Panc1 (cell line): ENCODE data around the gene SFXN3. TPM values are rescaled to one million over a fixed set of nuclear protein-coding genes. Genes with fewer than 3 reads are reported as not detected.

Experiments used
- ATAC-seq: fragments of 200-7000 bp; cut with Tn5 transposase; 2 replicates; pipeline ENCODE4 v1.9.1; 2020; ENCODE audit warnings: mild to moderate bottlenecking, moderate library complexity
- BruUV-seq: library from RNA; stranded (reverse); fragments of 400-500 nt; replicated peaks from 2 replicates; lab custom pipeline; 2021; lab: Mats Ljungman, UMichigan
- CTCF ChIA-PET: fragments of 300-600 bp; sonication (Branson Sonifier 250); formaldehyde crosslinking; loops from one replicate; lab custom pipeline; 2022; ENCODE audit warnings: antibody characterized with exemption; lab: Charles Lee
- POLR2A ChIA-PET: fragments of 300-600 bp; sonication (Branson Sonifier 250); formaldehyde crosslinking; loops from one replicate; lab custom pipeline; 2022; ENCODE audit warnings: antibody characterized with exemption; lab: Charles Lee
- DNase-seq: peaks from one replicate; pipeline ENCODE4 v3.0.0-alpha.2; 2010; ENCODE audit warnings: low read depth, low spot score
- H3K27ac ChIP-seq: 2 replicates; pipeline ENCODE4 v1.5.1; 2011; ENCODE audit warnings: mild to moderate bottlenecking, low read length, inconsistent platforms
- H3K27me3 ChIP-seq: fragments of 200-500 bp; sonication (Bioruptor generic); 2 replicates; pipeline ENCODE4 v1.6.0; 2014; ENCODE audit warnings: low read length, inconsistent platforms; ENCODE audit not compliant: control insufficient read depth, insufficient read depth
- H3K36me3 ChIP-seq: fragments of 200-500 bp; sonication (Bioruptor generic); 2 replicates; pipeline ENCODE4 v1.5.1; 2014; ENCODE audit warnings: inconsistent platforms, mild to moderate bottlenecking, low read length, moderate library complexity; ENCODE audit not compliant: control insufficient read depth, insufficient read depth
- H3K4me1 ChIP-seq: 2 replicates; pipeline ENCODE4 v1.5.1; 2011; ENCODE audit warnings: inconsistent platforms, mild to moderate bottlenecking, low read length, moderate library complexity; ENCODE audit not compliant: control insufficient read depth, insufficient read depth
- H3K4me3 ChIP-seq, 2 experiments: 2 replicates each; pipeline ENCODE4 v1.5.1; 2011 to 2012; ENCODE audit warnings: low read depth in 2 of 2, low read length in 2 of 2, mild to moderate bottlenecking in 2 of 2, inconsistent platforms in 1 of 2, moderate library complexity in 1 of 2
- H3K9me3 ChIP-seq: fragments of 200-500 bp; sonication (Bioruptor generic); 2 replicates; pipeline ENCODE4 v1.5.1; 2014; ENCODE audit warnings: low read depth, mild to moderate bottlenecking, inconsistent platforms, low read length, moderate library complexity; ENCODE audit not compliant: control insufficient read depth, insufficient read depth
- CTCF ChIP-seq: fragments of 450-650 bp; IDR thresholded peaks from 2 replicates; pipeline ENCODE4 v1.5.1; 2017; ENCODE audit warnings: mild to moderate bottlenecking
- POLR2AphosphoS5 ChIP-seq: IDR thresholded peaks from 2 replicates; pipeline ENCODE4 v1.6.1; 2012; ENCODE audit warnings: mild to moderate bottlenecking, low read depth, low read length, moderate library complexity
- REST ChIP-seq, 2 experiments: IDR thresholded peaks; 2 replicates each; pipeline ENCODE4 v1.6.1; 2011 to 2012; ENCODE audit warnings: low read depth in 2 of 2, control low read depth in 1 of 2, low read length in 1 of 2, mild to moderate bottlenecking in 1 of 2, moderate library complexity in 1 of 2; ENCODE audit not compliant: insufficient read depth in 1 of 2
- SIN3A ChIP-seq: IDR thresholded peaks from 2 replicates; pipeline ENCODE4 v1.6.1; 2012; ENCODE audit warnings: low read depth, mild to moderate bottlenecking, low read length, moderate library complexity, borderline replicate concordance; ENCODE audit not compliant: insufficient read depth
- TCF7L2 ChIP-seq: IDR thresholded peaks from 2 replicates; pipeline ENCODE4 v1.6.1; 2011; ENCODE audit warnings: mild to moderate bottlenecking, low read depth, low read length, inconsistent platforms
- in situ Hi-C: cut with HindIII; loops from 2 replicates; pipeline ENCODE4 v1.10.0; 2016; ENCODE audit warnings: low sequenced_read_pairs, low pct_unique_long_range_greater_than_20kb
- intact Hi-C: fragments of 100-400 bp; cut with micrococcal nuclease; formaldehyde crosslinking; loops from one replicate; pipeline ENCODE4 v1.10.0; 2022; ENCODE audit not compliant: unreplicated experiment
- total RNA-seq: library from RNA; stranded (reverse); gene quantifications from one replicate; pipeline ENCODE4 v1.2.1, GENCODE V29; 2021; ENCODE audit not compliant: unreplicated experiment

Gene SFXN3
- total RNA-seq, 1 experiment from 2014 or later: 15.3 TPM

- H3K4me3 ChIP-seq: peak overlapping the region; percentile 84 to 98
- no peak for TF ChIP-seq TCF7L2
- TF ChIP-seq CTCF: no peak
- TF ChIP-seq POLR2AphosphoS5: no peak
- TF ChIP-seq REST (IDR thresholded peaks at IDR 0.05; ENCODE audit: insufficient read depth in 1 of 2, low read depth in 2 of 2, low read length in 1 of 2): no peak
- TF ChIP-seq SIN3A: no peak
- peaks cover 26% of the 10 kb centered on the region for H3K36me3 ChIP-seq
- TSS peak; percentile 91 for BruUV-seq
- ATAC-seq (no peak; the same call in 1 of the 2 replicates), DNase-seq (no peak)
- in situ Hi-C loops (no loop called here), intact Hi-C loops (no loop called here)
- no peaks in the 10 kb centered on the region for H3K9me3 ChIP-seq
- peak overlapping the region; percentile 95 for H3K27ac ChIP-seq
- POLR2A ChIA-PET: no interaction called here
- H3K27me3 ChIP-seq: no peaks in the 10 kb centered on the region
- CTCF ChIA-PET: no interaction called here
- H3K4me1 ChIP-seq: peaks cover 30% of the 10 kb centered on the region
These were observed 44.4 kb upstream of the SFXN3 start for GRCh38 chr10:100986623-100986951.

GRCh38 chr10:100986952-100987684 is 43.9 kb upstream of the SFXN3 start, which contains the start of the genes MRPL43 and TWNK:
TSS of gene MRPL43 (minus strand) at chr10:100987497. CDS start at chr10:100987443, 54 bp downstream.
TSS of gene TWNK (plus strand) at chr10:100987543. CDS start at chr10:100988211, 668 bp downstream.
- ATAC-seq: peak; percentile 95
- peaks cover 26% of the 10 kb centered on the region for H3K36me3 ChIP-seq
- no peaks in the 10 kb centered on the region for H3K27me3 ChIP-seq
- H3K4me3 ChIP-seq: peak within 1 kb of the TSS; percentile 84 to 98
- H3K27ac ChIP-seq: peak within 1 kb of the TSS; percentile 95
- intact Hi-C loops (no loop called here), in situ Hi-C loops (no loop called here)
- ChIA-PET CTCF (no interaction called here), POLR2A (no interaction called here)
- DNase-seq: no peak
- no peak; the same call in 1 of the 2 replicates for TF ChIP-seq SIN3A
- TF ChIP-seq POLR2AphosphoS5: peak; percentile 84
- TF ChIP-seq CTCF: no peak
- no peak for TF ChIP-seq TCF7L2
- no peaks in the 10 kb centered on the region for H3K9me3 ChIP-seq
- BruUV-seq: no TSS peak
- H3K4me1 ChIP-seq: peaks cover 30% of the 10 kb centered on the region
